Liver (tissue), 9 donors: ENCODE data around the gene CMTM4. TPM values are rescaled to one million over a fixed set of nuclear protein-coding genes. Genes with fewer than 3 reads are reported as not detected.
A peak's percentile ranks its signal among the peaks of the same experiment; 100 is the strongest.

Source experiments
- DNase-seq: peaks from one replicate; pipeline ENCODE4 v3.0.0-alpha.2; 2017; ENCODE audit warnings: low spot score
- H3K27ac ChIP-seq, 2 donors: one replicate each; pipeline ENCODE4 v1.7.0; 2013; ENCODE audit warnings: inconsistent platforms in 2 of 2, low read length in 2 of 2, control low read depth in 1 of 2, low read depth in 1 of 2, mild to moderate bottlenecking in 1 of 2
- H3K27me3 ChIP-seq, 4 donors: one replicate each; pipeline versions ENCODE4 v1.6.1 to v1.7.0; 2013; ENCODE audit warnings: low read length in 3 of 4, inconsistent platforms in 1 of 4, mild to moderate bottlenecking in 1 of 4, moderate library complexity in 1 of 4; ENCODE audit not compliant: control insufficient read depth in 4 of 4, insufficient read depth in 4 of 4
- H3K36me3 ChIP-seq, 4 donors: one replicate each; pipeline versions ENCODE4 v1.6.1 to v1.7.0; 2013; ENCODE audit warnings: low read length in 3 of 4, mild to moderate bottlenecking in 3 of 4, low read depth in 1 of 4, moderate library complexity in 1 of 4; ENCODE audit not compliant: control insufficient read depth in 4 of 4, insufficient read depth in 3 of 4
- H3K4me1 ChIP-seq, 4 donors: one replicate each; pipeline versions ENCODE4 v1.6.1 to v1.7.0; 2013; ENCODE audit warnings: low read length in 3 of 4, mild to moderate bottlenecking in 3 of 4, moderate library complexity in 1 of 4; ENCODE audit not compliant: control insufficient read depth in 4 of 4, insufficient read depth in 4 of 4
- H3K4me3 ChIP-seq, 3 donors: one replicate each; pipeline versions ENCODE4 v1.6.1 to v1.7.0; 2013; ENCODE audit warnings: low read length in 3 of 3, control low read depth in 1 of 3, low read depth in 1 of 3, mild to moderate bottlenecking in 1 of 3
- H3K9ac ChIP-seq, 2 donors: one replicate each; pipeline ENCODE4 v1.7.0; 2013; ENCODE audit warnings: low read length in 2 of 2, mild to moderate bottlenecking in 2 of 2, moderate library complexity in 2 of 2, control low read depth in 1 of 2, low read depth in 1 of 2
- H3K9me3 ChIP-seq, 4 donors: one replicate each; pipeline versions ENCODE4 v1.6.1 to v1.7.0; 2013; ENCODE audit warnings: low read length in 3 of 4; ENCODE audit not compliant: control insufficient read depth in 4 of 4
- FOXA1 ChIP-seq: IDR thresholded peaks from 2 replicates; pipeline ENCODE4 v1.6.1; 2016; ENCODE audit warnings: antibody characterized with exemption
- FOXA2 ChIP-seq: IDR thresholded peaks from 2 replicates; pipeline ENCODE4 v1.6.1; 2016; ENCODE audit warnings: antibody characterized with exemption
- GABPA ChIP-seq, 2 donors: IDR thresholded peaks in 1 of 2; conservative IDR thresholded peaks in 1 of 2; 2 replicates each; pipeline ENCODE4 v1.6.1; 2016; ENCODE audit warnings: antibody characterized with exemption in 2 of 2, mild to moderate bottlenecking in 1 of 2, moderate library complexity in 1 of 2
- HNF4A ChIP-seq, 2 donors: conservative IDR thresholded peaks; 2 replicates each; pipeline ENCODE4 v1.6.1; 2016; ENCODE audit warnings: antibody characterized with exemption in 2 of 2, mild to moderate bottlenecking in 2 of 2
- HNF4G ChIP-seq: IDR thresholded peaks from 2 replicates; pipeline ENCODE4 v1.6.1; 2016; ENCODE audit warnings: antibody characterized with exemption
- JUND ChIP-seq, 2 donors: IDR thresholded peaks; 2 replicates each; pipeline ENCODE4 v1.6.1; 2016; ENCODE audit warnings: antibody characterized with exemption in 2 of 2
- MAX ChIP-seq: IDR thresholded peaks from 2 replicates; pipeline ENCODE4 v1.6.1; 2016; ENCODE audit warnings: antibody characterized with exemption
- NR2F2 ChIP-seq: IDR thresholded peaks from 2 replicates; pipeline ENCODE4 v1.6.1; 2016; ENCODE audit warnings: antibody characterized with exemption
- RAD21 ChIP-seq, 2 donors: IDR thresholded peaks; 2 replicates each; pipeline ENCODE4 v1.6.1; 2016; ENCODE audit warnings: antibody characterized with exemption in 2 of 2, mild to moderate bottlenecking in 2 of 2
- RXRA ChIP-seq, 2 donors: IDR thresholded peaks; 2 replicates each; pipeline ENCODE4 v1.6.1; 2017 to 2018; ENCODE audit warnings: antibody characterized with exemption in 2 of 2, mild to moderate bottlenecking in 1 of 2
- SP1 ChIP-seq: IDR thresholded peaks from 2 replicates; pipeline ENCODE4 v1.6.1; 2018; ENCODE audit warnings: antibody characterized with exemption, mild to moderate bottlenecking
- TAF1 ChIP-seq: conservative IDR thresholded peaks from 2 replicates; pipeline ENCODE4 v1.6.1; 2016; ENCODE audit warnings: antibody characterized with exemption, mild to moderate bottlenecking
- YY1 ChIP-seq: IDR thresholded peaks from 2 replicates; pipeline ENCODE4 v1.6.1; 2016; ENCODE audit warnings: antibody characterized with exemption, mild to moderate bottlenecking
- ZBTB33 ChIP-seq: IDR thresholded peaks from 2 replicates; pipeline ENCODE4 v1.6.1; 2016; ENCODE audit warnings: antibody characterized with exemption
- WGBS: extraction: QIAGEN DNeasy Blood & Tissue Kit; methylation state at CpG from one replicate; pipeline ENCODE4 v1.1.7; 2013; 5-methylcytosine and 5-hydroxymethylcytosine counted together
- polyA plus RNA-seq, 2 donors: library from polyadenylated mRNA; stranded (reverse) in 1 of 2; unstranded in 1 of 2; fragments of 200-250 nt in 1 of 2; fragments of >200 nt in 1 of 2; fragmentation: Nextera tagmentation in 1 of 2; extraction: Ambion mirVana in 1 of 2; gene quantifications; one replicate each; pipeline versions ENCODE4 v1.2.1 to v1.2.3, GENCODE V29; 2013 to 2015
- total RNA-seq, 2 donors: library from RNA; depleted of rRNA; stranded (reverse); fragments of >200 nt; gene quantifications; one replicate each; pipeline ENCODE4 v1.2.3, GENCODE V29; 2014
- TF ChIP-seq, protein P1 (sequence below): IDR thresholded peaks from 2 replicates; pipeline ENCODE4 v1.6.1; 2016; ENCODE audit warnings: antibody characterized with exemption
- TF ChIP-seq, protein P2 (sequence below): IDR thresholded peaks from 2 replicates; pipeline ENCODE4 v1.6.1; 2016; ENCODE audit warnings: antibody characterized with exemption, mild to moderate bottlenecking
- TF ChIP-seq, protein P3 (sequence below): fragments of 150-350 bp; IDR thresholded peaks from 2 replicates; pipeline ENCODE4 v1.5.1; 2017; ENCODE audit warnings: improper control_type of control experiment, low read depth, low read length; ENCODE audit not compliant: missing input control
- donor health status: healthy.
- donor health status: healthy.
- donor health status: healthy.
- donor health status: healthy.
- donor health status: healthy.

CMTM4 gene
- total and polyA plus RNA-seq, 4 donors: 2.9 to 19.7 (median 6.3) TPM

DNA sequence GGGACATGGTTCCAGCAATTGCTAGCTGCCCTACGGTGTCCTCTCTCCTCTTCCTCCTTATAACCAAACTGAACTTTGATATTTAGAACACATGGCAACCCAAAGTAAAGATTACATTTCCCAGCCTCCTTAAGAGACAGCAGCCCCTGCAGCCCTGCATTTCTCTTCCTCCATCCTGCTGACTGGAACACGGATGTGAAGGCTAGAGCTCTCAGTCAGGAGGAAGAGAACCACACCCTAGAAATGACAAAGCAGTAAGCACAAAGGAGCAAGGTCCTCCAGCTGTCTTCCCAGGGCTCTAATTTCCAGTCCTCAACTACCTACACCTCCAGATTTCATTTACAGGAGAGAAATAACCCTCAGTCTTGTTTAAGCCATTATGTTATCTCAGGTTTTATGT lies 44.0 kb upstream of the CMTM4 start:
- no peaks in the 10 kb centered on the region for H3K27me3 ChIP-seq
- H3K36me3 ChIP-seq: peaks cover 10 to 28% (median 22%) of the 10 kb centered on the region in 4 donors
- no peaks in the 10 kb centered on the region for H3K9me3 ChIP-seq
- 56% methylated on average over 2 of the region's 2 CpGs for WGBS
- H3K4me3 ChIP-seq: no peak overlapping the region
- H3K4me1 ChIP-seq: peaks cover 0 to 26% (median 19%) of the 10 kb centered on the region in 4 donors
- TF ChIP-seq TAF1 (no peak), FOXA2 (no peak), GABPA (IDR thresholded peaks at IDR 0.05 in 1 of 2, conservative IDR thresholded peaks at IDR 0.05 in 1 of 2) (no peak), JUND (IDR thresholded peaks at IDR 0.05) (no peak), YY1 (no peak), SP1 (no peak), RAD21 (IDR thresholded peaks at IDR 0.05) (no peak), NR2F2 (no peak), ZBTB33 (no peak), HNF4G (no peak), MAX (no peak), HNF4A (conservative IDR thresholded peaks at IDR 0.05) (no peak), FOXA1 (no peak), RXRA (IDR thresholded peaks at IDR 0.05) (no peak)
- TF ChIP-seq, protein P1, sequence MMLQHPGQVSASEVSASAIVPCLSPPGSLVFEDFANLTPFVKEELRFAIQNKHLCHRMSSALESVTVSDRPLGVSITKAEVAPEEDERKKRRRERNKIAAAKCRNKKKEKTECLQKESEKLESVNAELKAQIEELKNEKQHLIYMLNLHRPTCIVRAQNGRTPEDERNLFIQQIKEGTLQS: no peak
- TF ChIP-seq, protein P2, sequence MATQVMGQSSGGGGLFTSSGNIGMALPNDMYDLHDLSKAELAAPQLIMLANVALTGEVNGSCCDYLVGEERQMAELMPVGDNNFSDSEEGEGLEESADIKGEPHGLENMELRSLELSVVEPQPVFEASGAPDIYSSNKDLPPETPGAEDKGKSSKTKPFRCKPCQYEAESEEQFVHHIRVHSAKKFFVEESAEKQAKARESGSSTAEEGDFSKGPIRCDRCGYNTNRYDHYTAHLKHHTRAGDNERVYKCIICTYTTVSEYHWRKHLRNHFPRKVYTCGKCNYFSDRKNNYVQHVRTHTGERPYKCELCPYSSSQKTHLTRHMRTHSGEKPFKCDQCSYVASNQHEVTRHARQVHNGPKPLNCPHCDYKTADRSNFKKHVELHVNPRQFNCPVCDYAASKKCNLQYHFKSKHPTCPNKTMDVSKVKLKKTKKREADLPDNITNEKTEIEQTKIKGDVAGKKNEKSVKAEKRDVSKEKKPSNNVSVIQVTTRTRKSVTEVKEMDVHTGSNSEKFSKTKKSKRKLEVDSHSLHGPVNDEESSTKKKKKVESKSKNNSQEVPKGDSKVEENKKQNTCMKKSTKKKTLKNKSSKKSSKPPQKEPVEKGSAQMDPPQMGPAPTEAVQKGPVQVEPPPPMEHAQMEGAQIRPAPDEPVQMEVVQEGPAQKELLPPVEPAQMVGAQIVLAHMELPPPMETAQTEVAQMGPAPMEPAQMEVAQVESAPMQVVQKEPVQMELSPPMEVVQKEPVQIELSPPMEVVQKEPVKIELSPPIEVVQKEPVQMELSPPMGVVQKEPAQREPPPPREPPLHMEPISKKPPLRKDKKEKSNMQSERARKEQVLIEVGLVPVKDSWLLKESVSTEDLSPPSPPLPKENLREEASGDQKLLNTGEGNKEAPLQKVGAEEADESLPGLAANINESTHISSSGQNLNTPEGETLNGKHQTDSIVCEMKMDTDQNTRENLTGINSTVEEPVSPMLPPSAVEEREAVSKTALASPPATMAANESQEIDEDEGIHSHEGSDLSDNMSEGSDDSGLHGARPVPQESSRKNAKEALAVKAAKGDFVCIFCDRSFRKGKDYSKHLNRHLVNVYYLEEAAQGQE: no peak
- TF ChIP-seq, protein P3, sequence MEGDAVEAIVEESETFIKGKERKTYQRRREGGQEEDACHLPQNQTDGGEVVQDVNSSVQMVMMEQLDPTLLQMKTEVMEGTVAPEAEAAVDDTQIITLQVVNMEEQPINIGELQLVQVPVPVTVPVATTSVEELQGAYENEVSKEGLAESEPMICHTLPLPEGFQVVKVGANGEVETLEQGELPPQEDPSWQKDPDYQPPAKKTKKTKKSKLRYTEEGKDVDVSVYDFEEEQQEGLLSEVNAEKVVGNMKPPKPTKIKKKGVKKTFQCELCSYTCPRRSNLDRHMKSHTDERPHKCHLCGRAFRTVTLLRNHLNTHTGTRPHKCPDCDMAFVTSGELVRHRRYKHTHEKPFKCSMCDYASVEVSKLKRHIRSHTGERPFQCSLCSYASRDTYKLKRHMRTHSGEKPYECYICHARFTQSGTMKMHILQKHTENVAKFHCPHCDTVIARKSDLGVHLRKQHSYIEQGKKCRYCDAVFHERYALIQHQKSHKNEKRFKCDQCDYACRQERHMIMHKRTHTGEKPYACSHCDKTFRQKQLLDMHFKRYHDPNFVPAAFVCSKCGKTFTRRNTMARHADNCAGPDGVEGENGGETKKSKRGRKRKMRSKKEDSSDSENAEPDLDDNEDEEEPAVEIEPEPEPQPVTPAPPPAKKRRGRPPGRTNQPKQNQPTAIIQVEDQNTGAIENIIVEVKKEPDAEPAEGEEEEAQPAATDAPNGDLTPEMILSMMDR: no peak
- DNase-seq: no peak
- H3K9ac ChIP-seq: peak overlapping the region in 1 of 2 donors; percentile 17
- peak overlapping the region; percentile 72 to 80 for H3K27ac ChIP-seq

- no peaks in the 10 kb centered on the region for H3K9me3 ChIP-seq
- H3K4me1 ChIP-seq: peaks cover 0 to 26% (median 19%) of the 10 kb centered on the region in 4 donors
- no peak overlapping the region for H3K9ac ChIP-seq
- H3K27ac ChIP-seq: no peak overlapping the region
- H3K36me3 ChIP-seq: peaks cover 10 to 29% (median 22%) of the 10 kb centered on the region in 4 donors
- DNase-seq: no peak
- WGBS: 66% methylated on average over 2 of the region's 2 CpGs
- H3K27me3 ChIP-seq: no peaks in the 10 kb centered on the region
- no peak for TF ChIP-seq FOXA1
- TF ChIP-seq, protein P3: peak; percentile 46
- TF ChIP-seq RAD21 (IDR thresholded peaks at IDR 0.05): peak; percentile 19 to 54
- H3K4me3 ChIP-seq: no peak overlapping the region
These were observed 43.5 kb upstream of the CMTM4 start for GRCh38 chr16:66740010-66740409.
